Left ventricle myocardium superior (tissue), 1 donor: ENCODE measurements around the gene SHE. TPM values are rescaled to one million over a fixed set of nuclear protein-coding genes. Genes with fewer than 3 reads are reported as not detected.
A peak's percentile ranks its signal among the peaks of the same experiment; 100 is the strongest.

ENCODE experiments used
- ATAC-seq: fragments of 200-7000 bp; cut with Tn5 transposase; one replicate; pipeline ENCODE4 v1.9.1; 2020; ENCODE audit warnings: mild to moderate bottlenecking, moderate library complexity
- DNase-seq: peaks from one replicate; pipeline ENCODE4 v3.0.0-alpha.2; 2020
- intact Hi-C: fragments of 100-400 bp; cut with micrococcal nuclease; formaldehyde crosslinking; loops from one replicate; pipeline ENCODE4 v1.11.0; 2022
- total RNA-seq: library from RNA; stranded (reverse); fragmentation: NEBNext Ultra II Directional; extraction: Animal tissue kit (Norgen Biotek cat#: 25700); gene quantifications from one replicate; pipeline ENCODE4 v1.2.1, GENCODE V29; 2021
- donor health status: DM: no; HTN: yes; CAD: no; lungs with severe emphysema.

Gene SHE
- total RNA-seq, 1 donor from 2014 or later, result 10.2 TPM

DNA sequence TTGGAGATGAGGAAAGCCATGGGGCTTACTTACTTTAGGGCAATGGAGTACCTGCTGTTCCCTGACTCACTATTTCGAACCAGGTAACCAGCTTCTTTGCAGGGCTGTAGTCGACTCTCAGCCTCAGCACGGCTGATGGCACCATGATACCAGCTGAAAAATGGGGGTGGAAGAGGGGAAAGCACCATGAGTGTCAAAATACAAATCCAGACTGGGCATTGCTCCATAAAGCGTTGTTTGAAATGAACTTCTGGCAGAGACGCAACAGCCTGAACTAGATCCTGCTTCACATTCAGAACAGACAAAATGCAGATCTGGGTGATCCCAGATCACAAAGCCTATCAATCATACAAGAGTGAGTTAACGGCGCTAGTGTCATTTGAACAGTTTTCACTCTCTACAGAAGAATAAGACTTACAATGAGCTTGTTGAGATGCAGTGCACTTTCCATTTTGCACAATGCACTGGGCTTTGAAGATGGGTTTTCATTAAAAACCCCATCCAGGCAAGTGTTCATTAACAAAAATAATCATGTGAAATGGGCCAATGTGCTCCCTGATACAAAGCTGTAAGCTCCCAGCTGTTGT is 16.2 kb downstream of the SHE start:
- intact Hi-C loops, result no loop called here
- no peak for ATAC-seq

DNA sequence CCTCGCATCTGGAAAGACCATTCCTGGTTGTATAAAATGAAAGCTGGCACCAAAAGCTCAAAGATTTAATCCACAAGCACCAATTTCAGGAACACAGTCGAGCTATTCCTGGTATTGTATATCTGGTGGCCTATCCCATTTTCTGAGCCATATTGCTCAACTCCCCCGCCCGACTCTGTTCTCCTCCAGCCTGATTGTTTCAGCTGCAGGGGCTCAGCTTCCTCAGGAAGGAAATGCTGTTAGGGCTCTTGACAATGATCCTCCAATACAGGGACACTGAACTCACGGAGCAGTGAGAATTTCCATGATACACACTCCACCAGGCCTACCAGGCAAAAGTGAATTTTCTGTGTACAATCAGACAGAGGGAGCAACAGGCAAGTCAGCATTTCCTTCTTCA is 17.1 kb downstream of the SHE start:
- intact Hi-C loops, result no loop called here
- no peak for DNase-seq
- peak; percentile 83 for ATAC-seq

More for the DNA sequence above, 16.2 kb downstream of the SHE start:
- DNase-seq, result no peak

- DNase-seq (no peak), ATAC-seq (peak; percentile 39)
- intact Hi-C loops, result loop anchor here (5.0 kb wide), 1 partner anchor 63 kb away; no protein-coding TSS in a partner anchor
Measured at GRCh38 chr1:154483941-154484803, 18.0 kb downstream of the SHE start.

- no peak for ATAC-seq
- DNase-seq, result no peak
- intact Hi-C loops, result loop anchor here (5.0 kb wide), 1 partner anchor 66 kb away; no protein-coding TSS in a partner anchor
Measured at GRCh38 chr1:154481053-154481452, 21.2 kb downstream of the SHE start.

DNA sequence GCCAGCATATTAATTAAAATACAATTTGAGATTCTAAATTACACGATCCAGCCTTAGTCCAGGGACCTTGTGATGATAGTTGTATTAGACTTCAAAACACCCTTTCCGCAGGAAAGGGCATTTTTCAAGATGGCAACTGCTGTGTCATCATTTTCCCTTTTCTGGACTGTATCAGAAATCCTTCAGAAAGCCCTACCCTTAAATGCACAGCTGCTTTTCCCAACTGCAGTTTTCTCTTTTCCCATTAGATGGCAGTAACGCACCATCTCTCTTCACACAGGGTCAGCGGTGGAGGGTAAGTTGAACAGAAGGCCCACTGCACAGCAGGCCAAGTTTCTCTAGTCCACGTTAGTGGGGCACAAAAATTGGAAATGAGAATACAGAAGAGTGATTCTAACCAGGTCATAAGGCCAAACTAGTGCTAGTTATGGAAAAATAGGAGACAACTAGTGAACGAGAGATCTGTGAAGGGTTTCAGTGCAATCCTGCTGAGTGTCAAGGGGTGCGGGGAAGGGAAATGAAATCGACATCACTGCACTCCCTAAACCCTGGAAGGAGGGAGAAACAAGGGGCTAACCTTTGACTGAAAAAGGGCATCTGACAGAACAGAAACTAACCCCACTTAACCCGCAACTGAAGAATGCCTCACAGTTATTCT is 22.3 kb downstream of the SHE start:
- intact Hi-C loops, result loop anchor here (5.0 kb wide), 1 partner anchor 67 kb away; no protein-coding TSS in a partner anchor
- ATAC-seq, result peak; percentile 91
- no peak for DNase-seq

DNA sequence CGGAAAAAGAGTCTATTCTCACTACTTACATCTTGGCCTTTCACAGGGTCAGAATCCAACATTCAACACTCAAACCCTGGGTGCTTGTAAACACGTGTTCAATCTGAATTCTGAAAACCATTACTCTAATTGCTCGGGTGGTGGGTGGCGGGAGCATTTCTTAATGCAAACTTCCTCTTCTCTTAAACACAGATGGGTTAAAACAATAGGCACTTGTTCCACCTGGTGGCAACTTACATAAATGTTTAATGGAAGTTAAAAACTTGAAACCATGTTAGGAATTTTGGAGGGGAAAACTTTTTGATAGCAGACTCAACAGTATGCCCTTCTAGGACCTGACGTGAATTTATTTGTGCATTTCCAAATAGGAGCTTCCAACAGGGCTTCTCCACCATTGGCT is 23.6 kb downstream of the SHE start:
- DNase-seq (no peak), ATAC-seq (no peak)
- intact Hi-C loops, result no loop called here

DNA sequence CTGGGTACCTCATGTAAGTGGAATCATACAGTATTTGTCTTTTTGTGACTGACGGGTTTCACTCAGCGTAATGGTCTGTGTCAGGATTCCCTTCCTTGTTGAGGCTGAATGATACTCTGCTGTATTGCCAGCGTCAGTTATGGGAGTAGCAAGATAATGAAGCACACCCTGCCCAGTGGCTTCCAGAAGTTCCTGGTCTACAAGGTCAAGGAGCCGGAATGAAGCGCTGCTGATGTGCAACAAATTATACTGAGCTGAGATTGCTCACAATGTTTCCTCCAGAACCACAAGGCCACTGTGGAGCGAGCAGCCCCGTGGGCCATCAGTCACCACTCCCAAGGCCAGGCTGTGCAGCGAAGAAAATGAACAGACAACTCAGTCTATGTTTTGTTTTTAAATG is 24.2 kb downstream of the SHE start:
- intact Hi-C loops, result no loop called here
- DNase-seq (no peak), ATAC-seq (no peak)

DNA sequence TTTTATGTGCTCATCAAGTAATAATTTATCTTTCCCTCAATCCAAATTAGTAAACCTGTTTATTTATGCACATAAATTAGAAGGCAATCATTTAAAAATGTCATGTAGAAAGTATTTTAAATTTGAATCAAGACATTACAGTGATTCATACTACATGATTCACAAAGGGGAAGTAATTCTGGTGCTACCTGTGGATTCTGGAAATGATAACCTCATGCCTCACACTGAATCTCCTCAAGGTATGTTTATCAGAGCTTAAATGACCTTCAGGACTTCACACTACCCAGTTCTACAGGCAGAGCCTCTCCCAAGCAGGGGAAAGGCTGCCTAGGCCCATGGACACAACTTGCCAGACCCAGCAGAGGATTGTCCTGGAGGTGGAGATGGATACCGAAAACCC is 25.4 kb downstream of the SHE start:
- ATAC-seq (no peak), DNase-seq (no peak)
- intact Hi-C loops, result no loop called here

DNA sequence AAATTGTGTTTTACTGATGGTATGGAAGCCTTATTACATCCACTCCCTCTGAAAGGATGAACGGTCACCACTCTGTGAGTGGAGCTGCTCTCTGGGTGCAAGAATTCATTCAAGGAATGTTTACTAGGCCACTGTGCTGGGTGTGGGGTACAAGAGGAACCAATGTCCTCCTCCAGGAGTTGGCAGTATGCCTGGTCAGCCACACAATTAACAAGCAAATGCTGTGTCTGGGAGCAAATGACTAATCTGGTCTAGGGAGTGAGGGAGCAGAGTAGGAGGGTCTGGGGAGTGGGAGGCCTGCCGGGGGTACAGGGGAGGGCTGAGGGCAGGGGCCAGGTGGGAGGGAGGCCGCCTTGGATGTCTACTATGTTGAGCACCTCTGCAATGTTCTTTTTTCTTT is 27.4 kb downstream of the SHE start:
- intact Hi-C loops, result no loop called here
- ATAC-seq (peak; percentile 52), DNase-seq (no peak)

DNA sequence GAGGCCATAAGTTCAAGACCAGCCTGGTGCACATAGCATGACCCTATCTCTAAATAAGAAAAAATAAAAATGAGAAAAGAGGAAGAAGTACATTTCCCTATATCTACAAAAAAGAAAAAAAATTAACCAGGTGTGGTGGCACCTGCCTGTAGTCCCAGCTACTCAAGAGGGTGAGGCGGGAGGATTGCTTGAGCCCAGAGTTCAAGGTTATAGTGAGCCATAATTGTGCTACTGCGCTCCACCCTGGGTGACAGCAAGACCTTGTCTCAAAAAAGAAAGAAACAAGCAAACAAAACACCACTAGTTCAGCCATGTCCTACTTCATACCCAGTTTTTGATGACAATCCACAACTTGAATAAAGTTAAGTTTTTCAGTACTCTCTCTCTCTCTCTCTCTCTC is 30.9 kb downstream of the SHE start:
- DNase-seq (no peak), ATAC-seq (no peak)
- intact Hi-C loops, result no loop called here

- no peak for ATAC-seq
- intact Hi-C loops, result no loop called here
- DNase-seq, result no peak
Measured at GRCh38 chr1:154469844-154470560, 32.2 kb downstream of the SHE start.

DNA sequence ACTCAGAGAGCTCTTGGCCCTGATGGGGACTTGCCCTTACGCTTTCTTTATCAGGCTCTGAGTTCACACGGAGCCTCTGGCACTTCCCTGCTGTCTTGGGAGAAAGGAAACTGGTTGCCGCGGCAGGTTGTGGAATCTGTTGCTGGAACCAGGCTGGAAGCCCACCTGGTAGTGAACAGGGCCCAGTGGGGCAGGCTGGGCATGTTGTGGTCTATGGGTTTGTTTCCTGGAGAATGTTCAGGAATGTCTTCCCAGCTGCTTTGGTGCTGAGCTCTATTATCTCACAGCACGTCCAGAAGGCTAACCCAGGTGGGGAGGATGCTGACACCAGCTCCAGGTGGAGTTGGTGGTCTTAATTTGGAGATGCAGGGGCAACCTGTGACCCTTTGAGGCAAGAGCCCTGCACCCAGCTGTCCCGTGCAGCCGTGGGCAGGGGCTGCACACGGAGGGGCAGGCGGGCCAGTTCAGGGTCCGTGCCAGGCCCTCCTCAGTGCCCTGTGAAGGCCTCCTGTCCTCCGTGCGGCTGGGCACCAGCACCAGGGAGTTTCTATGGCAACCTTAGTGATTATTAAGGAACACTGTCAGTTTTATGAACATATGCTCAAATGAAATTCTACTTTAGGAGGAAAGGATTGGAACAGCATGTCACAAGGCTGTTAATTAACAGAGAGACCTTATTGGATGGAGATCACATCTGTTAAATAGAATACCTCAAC is 33.5 kb downstream of the SHE start:
- no peak for ATAC-seq
- intact Hi-C loops, result no loop called here
- DNase-seq, result no peak

GRCh38 chr1:154467434-154468102 is 34.6 kb downstream of the SHE start:
- intact Hi-C loops, result no loop called here
- DNase-seq (no peak), ATAC-seq (no peak)

- DNase-seq, result no peak
- no peak for ATAC-seq
- intact Hi-C loops, result no loop called here
Measured at GRCh38 chr1:154466921-154467417, 35.2 kb downstream of the SHE start.

DNA sequence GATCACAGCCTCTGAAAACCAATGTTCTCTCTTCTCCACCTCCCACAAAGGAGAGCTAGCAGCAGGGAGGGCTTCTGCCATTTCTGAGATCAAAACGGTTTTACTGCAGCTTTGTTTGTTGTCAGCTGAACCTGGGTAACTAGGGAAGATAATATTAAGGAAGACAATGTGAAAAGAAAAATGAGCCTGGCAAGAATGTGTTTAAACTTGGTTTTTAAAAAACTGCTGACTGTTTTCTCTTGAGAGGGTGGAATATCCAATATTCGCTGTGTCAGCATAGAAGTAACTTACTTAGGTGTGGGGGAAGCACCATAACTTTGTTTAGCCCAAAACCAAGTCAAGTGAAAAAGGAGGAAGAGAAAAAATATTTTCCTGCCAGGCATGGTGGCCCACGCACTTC is 36.0 kb downstream of the SHE start:
- peak; percentile 9 for ATAC-seq
- intact Hi-C loops, result no loop called here

DNA sequence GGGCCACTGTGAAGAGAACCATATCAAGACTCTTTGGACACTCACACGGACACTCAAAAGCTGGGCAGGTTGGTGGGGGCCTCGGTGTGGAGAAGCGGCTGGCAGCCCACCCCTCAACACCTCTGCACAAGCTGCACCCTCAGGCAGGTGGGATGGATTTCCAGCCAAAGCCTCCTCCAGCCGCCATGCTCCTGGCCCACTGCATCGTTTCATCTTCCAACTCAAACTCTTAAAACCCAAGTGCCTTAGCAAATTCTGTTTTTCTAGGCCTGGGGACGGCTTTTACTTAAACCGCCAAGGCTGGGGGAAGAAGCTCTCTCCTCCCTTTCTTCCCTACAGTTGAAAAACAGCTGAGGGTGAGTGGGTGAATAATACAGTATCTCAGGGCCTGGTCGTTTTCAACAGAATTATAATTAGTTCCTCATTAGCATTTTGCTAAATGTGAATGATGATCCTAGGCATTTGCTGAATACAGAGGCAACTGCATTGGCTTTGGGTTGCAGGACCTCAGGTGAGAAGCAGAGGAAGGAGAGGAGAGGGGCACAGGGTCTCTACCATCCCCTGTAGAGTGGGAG is 36.5 kb downstream of the SHE start:
- ATAC-seq, result no peak
- intact Hi-C loops, result no loop called here
- no peak for DNase-seq

More for the DNA sequence above, 36.0 kb downstream of the SHE start:
- no peak for DNase-seq

- no peak for DNase-seq
- peak; percentile 38 for ATAC-seq
- intact Hi-C loops, result no loop called here
Measured at GRCh38 chr1:154463512-154463990, 38.7 kb downstream of the SHE start.
